Activated naive CD4-positive, alpha-beta T cell treated with anti-CD3 and anti-CD28 coated beads, Interleukin-2, amount 50 U/mL, for 16 hours (primary cell): Measurements from ENCODE around the gene INHBB.
A peak's percentile ranks its signal among the peaks of the same experiment; 100 is the strongest.
"Not testable (repeated sequence)": the region's sequence is repeated elsewhere in the genome, so short reads cannot be mapped to it uniquely, and the experiment has no call there.

ENCODE experiments used
- DNase-seq: peaks from one replicate; pipeline ENCODE4 v3.0.0-alpha.2; 2020

Gene INHBB

DNA sequence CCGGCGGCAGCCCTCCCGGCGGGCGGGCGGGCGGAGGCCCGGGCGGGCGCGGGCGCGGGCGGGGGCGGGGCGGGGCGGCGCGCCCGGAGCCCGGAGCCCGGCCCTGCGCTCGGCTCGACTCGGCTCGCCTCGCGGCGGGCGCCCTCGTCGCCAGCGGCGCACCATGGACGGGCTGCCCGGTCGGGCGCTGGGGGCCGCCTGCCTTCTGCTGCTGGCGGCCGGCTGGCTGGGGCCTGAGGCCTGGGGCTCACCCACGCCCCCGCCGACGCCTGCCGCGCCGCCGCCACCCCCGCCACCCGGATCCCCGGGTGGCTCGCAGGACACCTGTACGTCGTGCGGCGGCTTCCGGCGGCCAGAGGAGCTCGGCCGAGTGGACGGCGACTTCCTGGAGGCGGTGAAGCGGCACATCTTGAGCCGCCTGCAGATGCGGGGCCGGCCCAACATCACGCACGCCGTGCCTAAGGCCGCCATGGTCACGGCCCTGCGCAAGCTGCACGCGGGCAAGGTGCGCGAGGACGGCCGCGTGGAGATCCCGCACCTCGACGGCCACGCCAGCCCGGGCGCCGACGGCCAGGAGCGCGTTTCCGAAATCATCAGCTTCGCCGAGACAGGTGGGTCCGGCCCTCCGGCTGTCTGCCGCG, at the start of gene INHBB:
Gene INHBB, plus strand, starts transcription at position 111 of the 641 bp plus-strand sequence. Its CDS starts 53 bp downstream, at position 164.
- no peak for DNase-seq

GRCh38 chr2:120298173-120298835, 47.6 kb upstream of the INHBB start:
- no peak for DNase-seq

GRCh38 chr2:120299004-120299403, 46.9 kb upstream of the INHBB start:
- no peak for DNase-seq

DNA sequence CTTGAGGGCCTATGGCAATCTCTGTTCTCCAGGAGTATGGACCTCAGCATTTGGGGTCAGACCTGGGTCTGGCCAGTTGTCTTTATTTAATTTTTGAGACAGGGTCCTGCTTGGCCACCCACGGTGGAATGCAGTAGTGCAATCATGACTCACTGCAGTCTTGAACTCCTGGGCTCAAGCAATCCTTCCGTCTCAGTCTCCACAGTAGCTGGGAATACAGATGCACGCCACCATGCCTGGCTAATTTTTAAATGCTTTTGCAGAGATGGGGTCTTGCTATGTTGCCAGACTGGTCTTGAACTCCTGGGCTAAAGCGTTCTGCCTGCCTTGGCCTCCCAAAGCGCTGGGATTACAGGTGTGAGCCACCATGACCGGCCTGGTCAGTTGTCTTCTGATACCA, 46.4 kb upstream of the INHBB start:
- DNase-seq, result no peak

DNA sequence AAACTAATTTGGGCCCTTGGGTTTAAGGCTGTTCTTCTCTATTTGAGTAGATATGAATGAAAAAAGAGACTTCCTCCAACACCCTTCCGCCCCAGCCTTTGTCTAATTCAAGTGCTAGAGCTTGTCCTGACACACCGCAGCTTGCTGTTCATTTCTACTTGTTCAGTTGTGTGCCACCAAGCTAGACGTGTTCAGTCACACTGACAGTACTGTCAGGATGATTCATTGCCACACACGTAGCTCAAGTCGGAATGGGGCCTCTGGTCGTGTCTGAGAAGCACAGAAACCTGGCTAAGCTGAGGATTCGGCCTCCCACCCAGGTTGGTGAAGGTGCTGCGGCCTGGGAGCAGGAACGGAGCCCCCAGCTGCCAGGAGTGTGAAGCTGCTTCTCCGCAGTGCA, 45.6 kb upstream of the INHBB start:
- no peak for DNase-seq

- DNase-seq, result no peak
These were observed 44.7 kb upstream of the INHBB start for GRCh38 chr2:120301284-120301683.

GRCh38 chr2:120302301-120302700, 43.6 kb upstream of the INHBB start:
- no peak for DNase-seq

DNA sequence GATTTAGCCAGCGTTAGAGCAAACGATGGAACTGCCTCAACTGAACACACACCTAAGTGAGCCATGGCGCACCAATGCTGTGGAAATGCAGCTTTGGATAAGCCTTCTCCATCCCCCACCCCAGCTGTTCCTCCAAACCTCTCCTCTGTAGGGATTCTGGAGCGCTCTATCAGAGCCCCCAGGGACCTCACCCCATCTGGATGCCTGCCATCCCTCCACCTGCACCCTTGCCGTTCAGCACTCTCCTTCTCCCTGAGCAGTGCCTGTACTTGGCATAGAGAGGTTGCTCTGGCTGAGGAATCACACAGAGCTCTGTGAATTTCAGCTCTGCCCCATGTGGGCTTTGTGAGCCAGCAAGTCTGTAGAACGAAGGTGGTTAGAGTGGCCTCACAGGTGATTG, 42.8 kb upstream of the INHBB start:
- DNase-seq, result no peak

- DNase-seq, result no peak
These were observed 40.6 kb upstream of the INHBB start for GRCh38 chr2:120305296-120305695.

GRCh38 chr2:120305937-120306490, 39.9 kb upstream of the INHBB start:
- no peak for DNase-seq

GRCh38 chr2:120307482-120307881, 38.5 kb upstream of the INHBB start:
- no peak for DNase-seq

- DNase-seq, result no peak
These were observed 37.7 kb upstream of the INHBB start for GRCh38 chr2:120308038-120308910.

GRCh38 chr2:120310136-120310535, 35.8 kb upstream of the INHBB start:
- DNase-seq, result no peak

DNA sequence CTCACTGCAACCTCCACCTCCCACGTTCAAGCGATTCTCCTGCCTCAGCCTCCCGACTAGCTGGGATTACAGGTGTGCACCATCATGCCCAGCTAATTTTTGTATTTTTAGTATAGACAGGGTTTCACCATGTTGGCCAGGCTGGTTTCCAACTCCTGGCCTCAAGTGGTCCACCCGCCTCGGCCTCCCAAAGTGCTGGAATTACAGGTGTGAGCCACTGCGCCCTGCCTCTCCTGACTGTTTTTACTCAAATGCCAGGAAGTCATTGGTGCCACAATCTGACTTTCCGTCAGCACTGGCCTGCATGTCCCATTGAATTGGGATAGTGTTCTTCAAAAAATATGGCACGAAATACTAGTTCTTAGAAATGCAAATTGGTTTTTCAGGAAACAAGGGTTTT, 35.1 kb upstream of the INHBB start:
- DNase-seq, result not testable (repeated sequence)

GRCh38 chr2:120312076-120312475, 33.9 kb upstream of the INHBB start:
- DNase-seq, result no peak

DNA sequence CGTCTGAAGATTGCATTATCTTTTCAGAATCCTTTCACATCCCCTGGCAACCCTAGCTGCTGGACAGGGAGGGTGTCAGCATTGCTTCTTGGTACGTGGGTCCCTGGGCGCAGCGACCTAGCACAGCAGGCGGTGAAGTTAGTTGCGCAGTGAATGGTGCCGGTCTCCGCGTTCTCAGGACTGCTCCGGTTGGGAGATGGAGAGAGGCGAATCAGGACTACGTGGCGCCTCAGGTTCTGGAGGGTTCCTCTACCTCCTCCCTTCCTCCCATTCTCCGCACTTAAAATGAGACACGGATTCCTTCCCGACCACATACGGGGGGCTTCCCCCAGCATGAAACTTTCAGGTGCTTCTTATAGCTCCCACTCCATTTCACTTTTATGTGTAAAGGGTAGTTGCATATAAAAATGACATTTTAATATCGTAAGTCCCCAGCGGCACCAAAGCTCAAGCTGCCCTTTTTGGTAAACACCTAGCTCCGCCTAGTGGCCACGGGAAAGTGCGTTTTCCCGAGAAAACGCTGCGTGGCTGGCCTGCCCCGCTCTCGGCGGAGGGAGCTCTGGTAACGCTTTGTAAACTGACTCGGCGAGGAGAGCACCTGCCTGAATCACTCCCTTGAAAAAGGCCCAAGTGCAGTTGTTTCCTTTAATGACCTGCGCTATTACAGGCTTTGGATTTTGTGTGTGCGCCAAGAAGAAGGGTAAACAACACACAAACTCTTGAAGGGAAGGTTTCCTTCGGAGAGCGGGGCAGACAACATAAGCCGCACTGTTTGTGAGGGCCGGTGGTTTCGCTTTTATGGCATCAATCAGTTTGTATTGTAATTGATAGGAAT, 32.9 kb upstream of the INHBB start:
- DNase-seq, result peak; percentile 79

- no peak for DNase-seq
These were observed 32.0 kb upstream of the INHBB start for GRCh38 chr2:120313695-120314615.

DNA sequence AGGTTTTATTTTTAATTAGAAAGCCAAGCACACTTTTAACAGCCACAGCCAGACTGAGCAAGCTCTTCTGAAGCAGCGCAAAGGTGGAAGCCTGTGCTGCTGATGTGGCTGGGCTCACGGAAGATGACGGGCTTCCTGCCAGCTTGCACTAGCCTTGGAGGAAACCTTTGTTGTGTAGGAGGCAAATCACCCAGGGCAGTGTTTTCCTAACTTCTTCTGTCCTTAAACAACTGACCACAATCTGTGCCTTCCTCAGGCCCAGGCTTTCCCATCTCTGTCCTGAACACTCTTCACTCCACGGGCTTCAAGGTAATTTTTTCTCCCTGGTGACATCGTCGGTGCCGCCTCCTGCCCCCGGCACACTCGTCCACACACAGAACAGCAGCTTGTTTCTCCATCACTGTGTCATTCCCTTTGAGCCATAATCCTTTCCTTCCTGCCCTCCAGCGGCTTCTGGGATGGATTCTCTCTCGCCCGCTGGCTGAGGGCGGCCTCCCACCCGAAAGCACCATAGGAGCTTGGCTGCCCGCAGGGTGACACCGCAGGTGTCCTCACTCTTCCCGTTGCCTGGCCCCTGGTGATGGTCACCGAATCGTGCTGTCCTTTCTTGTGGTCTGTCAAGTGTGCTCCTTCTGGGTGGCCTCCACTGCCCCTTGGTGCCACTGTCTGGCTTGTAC, 31.1 kb upstream of the INHBB start:
- no peak for DNase-seq

DNA sequence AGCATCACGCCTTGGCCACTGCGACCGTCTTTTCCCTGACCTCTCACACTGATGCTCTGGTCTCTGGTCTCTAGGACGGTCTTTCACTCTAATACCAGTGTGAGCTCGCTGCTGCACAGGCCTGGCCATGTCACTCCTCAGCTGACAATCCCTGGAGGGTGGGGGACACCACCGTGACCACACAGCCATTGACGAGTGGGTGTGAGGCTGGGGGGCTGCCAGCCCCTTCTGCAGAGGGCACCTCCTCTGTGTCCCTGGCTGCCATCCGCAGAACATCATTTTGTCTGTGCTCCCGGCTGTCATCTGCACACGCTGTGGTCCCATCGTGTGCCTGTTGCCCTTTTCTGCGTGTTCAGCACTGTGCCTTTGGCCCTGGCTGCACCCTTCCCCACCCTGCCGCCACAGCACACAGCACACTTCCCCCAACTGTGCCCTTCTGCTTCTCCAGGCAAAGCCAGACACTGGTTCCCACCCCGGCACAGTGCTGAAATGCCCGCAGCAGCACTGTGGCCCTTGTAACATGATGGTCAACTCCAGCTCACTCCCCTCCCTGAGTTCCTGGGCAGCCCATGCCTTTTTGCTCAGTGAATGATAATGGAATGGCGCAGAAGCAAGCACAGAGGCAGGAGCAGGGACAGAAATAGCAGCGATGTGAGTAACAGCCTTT, 30.4 kb upstream of the INHBB start:
- no peak for DNase-seq

DNA sequence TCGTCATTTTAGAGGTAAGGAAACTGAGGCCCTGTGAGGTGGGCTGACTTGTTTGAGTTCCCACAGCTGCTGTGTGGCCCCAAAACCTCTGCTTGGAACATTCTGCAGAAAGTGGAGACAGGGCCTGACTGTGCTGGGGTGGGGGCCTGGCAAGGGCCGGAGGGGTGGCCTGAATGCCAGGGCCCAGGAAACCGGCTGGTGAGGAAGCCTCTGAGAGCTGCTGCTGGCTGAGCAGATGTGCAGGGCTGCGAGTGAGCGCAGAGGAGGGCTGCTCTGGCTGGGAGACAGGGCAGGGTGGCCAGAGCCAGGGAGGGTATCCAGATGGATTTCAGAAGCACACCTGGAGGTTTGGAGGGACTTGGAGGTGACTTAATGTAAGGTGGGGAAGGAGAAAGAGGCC, 29.9 kb upstream of the INHBB start:
- no peak for DNase-seq
